ENCODE results near the gene SMIM43. TPM values are rescaled to one million over a fixed set of nuclear protein-coding genes. Genes with fewer than 3 reads are reported as not detected.

The SMIM43 gene
- total RNA-seq, 1 experiment from 2014 or later = not detected

GRCh38 chr4:121767166-121767565 lies 2.2 kb upstream of the SMIM43 start:
- Histone ChIP-seq H2AFZ (ENCODE audit: low read depth, low read length, poor library complexity, severe bottlenecking) (no peak overlapping the region), H3K36me3 (ENCODE audit: control insufficient read depth in 1 of 2, insufficient read depth in 2 of 2, low read length in 2 of 2) (no peaks in the 10 kb centered on the region), H3K9ac (ENCODE audit: low read length) (no peak overlapping the region), H3K79me2 (ENCODE audit: insufficient read depth, low read length) (no peaks in the 10 kb centered on the region), H3K4me2 (ENCODE audit: low read length) (no peak overlapping the region), H3K4me1 (ENCODE audit: control insufficient read depth in 1 of 2, insufficient read depth in 2 of 2, low read length in 2 of 2) (no peaks in the 10 kb centered on the region), H3K4me3 (replicated peaks in 1 of 2; ENCODE audit: low read depth in 1 of 2, low read length in 2 of 2) (no peak overlapping the region), H3K27me3 (ENCODE audit: insufficient read depth, low read length) (no peaks in the 10 kb centered on the region), H3K9me2 (ENCODE audit: insufficient read depth) (no peaks in the 10 kb centered on the region), H3K9me3 (ENCODE audit: control insufficient read depth in 1 of 2, insufficient read depth in 1 of 2, low read depth in 1 of 2, low read length in 2 of 2) (no peaks in the 10 kb centered on the region), H4K20me1 (ENCODE audit: insufficient read depth) (no peaks in the 10 kb centered on the region), H3K27ac (ENCODE audit: low read depth, low read length) (no peak overlapping the region)
- TF ChIP-seq EZH2 (IDR thresholded peaks at IDR 0.05) = no peak
- TF ChIP-seq TCF7L2 (IDR thresholded peaks at IDR 0.05; ENCODE audit: borderline replicate concordance, extremely low read depth, insufficient read depth, insufficient read length) = no peak
- TF ChIP-seq, protein P1, sequence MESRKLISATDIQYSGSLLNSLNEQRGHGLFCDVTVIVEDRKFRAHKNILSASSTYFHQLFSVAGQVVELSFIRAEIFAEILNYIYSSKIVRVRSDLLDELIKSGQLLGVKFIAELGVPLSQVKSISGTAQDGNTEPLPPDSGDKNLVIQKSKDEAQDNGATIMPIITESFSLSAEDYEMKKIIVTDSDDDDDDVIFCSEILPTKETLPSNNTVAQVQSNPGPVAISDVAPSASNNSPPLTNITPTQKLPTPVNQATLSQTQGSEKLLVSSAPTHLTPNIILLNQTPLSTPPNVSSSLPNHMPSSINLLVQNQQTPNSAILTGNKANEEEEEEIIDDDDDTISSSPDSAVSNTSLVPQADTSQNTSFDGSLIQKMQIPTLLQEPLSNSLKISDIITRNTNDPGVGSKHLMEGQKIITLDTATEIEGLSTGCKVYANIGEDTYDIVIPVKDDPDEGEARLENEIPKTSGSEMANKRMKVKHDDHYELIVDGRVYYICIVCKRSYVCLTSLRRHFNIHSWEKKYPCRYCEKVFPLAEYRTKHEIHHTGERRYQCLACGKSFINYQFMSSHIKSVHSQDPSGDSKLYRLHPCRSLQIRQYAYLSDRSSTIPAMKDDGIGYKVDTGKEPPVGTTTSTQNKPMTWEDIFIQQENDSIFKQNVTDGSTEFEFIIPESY (IDR thresholded peaks at IDR 0.05; ENCODE audit: extremely low read depth, insufficient replicate concordance, low read length) = no peak
- TF ChIP-seq SP1 (IDR thresholded peaks at IDR 0.05; ENCODE audit: low read depth) = no peak
- TF ChIP-seq SRF (IDR thresholded peaks at IDR 0.05; ENCODE audit: low read depth) = no peak
- TF ChIP-seq, protein P2, sequence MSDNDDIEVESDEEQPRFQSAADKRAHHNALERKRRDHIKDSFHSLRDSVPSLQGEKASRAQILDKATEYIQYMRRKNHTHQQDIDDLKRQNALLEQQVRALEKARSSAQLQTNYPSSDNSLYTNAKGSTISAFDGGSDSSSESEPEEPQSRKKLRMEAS (IDR thresholded peaks at IDR 0.05) = no peak
- TF ChIP-seq, protein P3, sequence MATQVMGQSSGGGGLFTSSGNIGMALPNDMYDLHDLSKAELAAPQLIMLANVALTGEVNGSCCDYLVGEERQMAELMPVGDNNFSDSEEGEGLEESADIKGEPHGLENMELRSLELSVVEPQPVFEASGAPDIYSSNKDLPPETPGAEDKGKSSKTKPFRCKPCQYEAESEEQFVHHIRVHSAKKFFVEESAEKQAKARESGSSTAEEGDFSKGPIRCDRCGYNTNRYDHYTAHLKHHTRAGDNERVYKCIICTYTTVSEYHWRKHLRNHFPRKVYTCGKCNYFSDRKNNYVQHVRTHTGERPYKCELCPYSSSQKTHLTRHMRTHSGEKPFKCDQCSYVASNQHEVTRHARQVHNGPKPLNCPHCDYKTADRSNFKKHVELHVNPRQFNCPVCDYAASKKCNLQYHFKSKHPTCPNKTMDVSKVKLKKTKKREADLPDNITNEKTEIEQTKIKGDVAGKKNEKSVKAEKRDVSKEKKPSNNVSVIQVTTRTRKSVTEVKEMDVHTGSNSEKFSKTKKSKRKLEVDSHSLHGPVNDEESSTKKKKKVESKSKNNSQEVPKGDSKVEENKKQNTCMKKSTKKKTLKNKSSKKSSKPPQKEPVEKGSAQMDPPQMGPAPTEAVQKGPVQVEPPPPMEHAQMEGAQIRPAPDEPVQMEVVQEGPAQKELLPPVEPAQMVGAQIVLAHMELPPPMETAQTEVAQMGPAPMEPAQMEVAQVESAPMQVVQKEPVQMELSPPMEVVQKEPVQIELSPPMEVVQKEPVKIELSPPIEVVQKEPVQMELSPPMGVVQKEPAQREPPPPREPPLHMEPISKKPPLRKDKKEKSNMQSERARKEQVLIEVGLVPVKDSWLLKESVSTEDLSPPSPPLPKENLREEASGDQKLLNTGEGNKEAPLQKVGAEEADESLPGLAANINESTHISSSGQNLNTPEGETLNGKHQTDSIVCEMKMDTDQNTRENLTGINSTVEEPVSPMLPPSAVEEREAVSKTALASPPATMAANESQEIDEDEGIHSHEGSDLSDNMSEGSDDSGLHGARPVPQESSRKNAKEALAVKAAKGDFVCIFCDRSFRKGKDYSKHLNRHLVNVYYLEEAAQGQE (IDR thresholded peaks at IDR 0.05; ENCODE audit: low read depth) = no peak
- TF ChIP-seq YY1 (IDR thresholded peaks at IDR 0.05; ENCODE audit: extremely low read depth, insufficient replicate concordance, low read depth, low read length) = no peak
- TF ChIP-seq ELF1 (IDR thresholded peaks at IDR 0.05; ENCODE audit: borderline replicate concordance, low read depth) = no peak
- TF ChIP-seq CEBPB (IDR thresholded peaks at IDR 0.05; ENCODE audit: low read depth) = no peak
- TF ChIP-seq RAD21 (IDR thresholded peaks at IDR 0.05; ENCODE audit: low read depth) = no peak
- no peak for TF ChIP-seq EZH2phosphoT487 (IDR thresholded peaks at IDR 0.05; ENCODE audit: borderline replicate concordance)
- TF ChIP-seq POLR2AphosphoS5 (IDR thresholded peaks at IDR 0.05; ENCODE audit: low read depth, low read length) = no peak
- no peak for TF ChIP-seq POLR2A (IDR thresholded peaks at IDR 0.05; ENCODE audit: borderline replicate concordance, extremely low read depth, insufficient read depth, insufficient read length)
- TF ChIP-seq EGR1 (IDR thresholded peaks at IDR 0.05; ENCODE audit: low read depth) = no peak
- TF ChIP-seq SIN3A (IDR thresholded peaks at IDR 0.05; ENCODE audit: low read depth) = no peak
- TF ChIP-seq FOSL1 (IDR thresholded peaks at IDR 0.05; ENCODE audit: low read depth) = no peak
- TF ChIP-seq JUND (IDR thresholded peaks at IDR 0.05) = no peak
- no peak for TF ChIP-seq CTCF (IDR thresholded peaks at IDR 0.05 in 2 of 3, conservative IDR thresholded peaks at IDR 0.05 in 1 of 3; ENCODE audit: borderline replicate concordance in 1 of 3, insufficient read depth in 1 of 3, low read depth in 2 of 3, low read length in 2 of 3)
- TF ChIP-seq ZNF274 (IDR thresholded peaks at IDR 0.05; ENCODE audit: low read depth, low read length) = no peak
- intact Hi-C loops (cut with micrococcal nuclease) = no loop called here
- POLR2A ChIA-PET = no interaction called here
- BruUV-seq (replicated peaks) = no TSS peak
- RAD21 ChIA-PET (ENCODE audit: low non-redundant PET in 1 of 2, low total read pairs in 2 of 2, uncharacterized antibody in 2 of 2, unreplicated experiment in 2 of 2) = no interaction called here
- CTCF ChIA-PET = no interaction called here
- DNase-seq (ENCODE audit: low read depth, low spot score) (no peak), ATAC-seq (no peak)
